Osteocyte (in vitro differentiated cells): ENCODE measurements around the gene CLEC16A. TPM values are rescaled to one million over a fixed set of nuclear protein-coding genes. Genes with fewer than 3 reads are reported as not detected.
A peak's percentile ranks its signal among the peaks of the same experiment; 100 is the strongest.

ENCODE experiments used
- DNase-seq: peaks from one replicate; pipeline ENCODE4 v3.0.0; 2021; ENCODE audit warnings: mixed read lengths; ENCODE audit not compliant: unreplicated experiment; ENCODE audit errors: extremely low spot score
- H3K27ac Mint-ChIP-seq: one replicate; pipeline ENCODE4 v1.8.0; 2021; ENCODE audit warnings: mild to moderate bottlenecking, mixed read lengths; ENCODE audit not compliant: unreplicated experiment
- H3K27me3 Mint-ChIP-seq: one replicate; pipeline ENCODE4 v1.8.0; 2021; ENCODE audit warnings: mixed read lengths; ENCODE audit not compliant: unreplicated experiment
- H3K36me3 Mint-ChIP-seq: one replicate; pipeline ENCODE4 v1.8.0; 2021; ENCODE audit warnings: mixed read lengths; ENCODE audit not compliant: unreplicated experiment
- H3K4me1 Mint-ChIP-seq: one replicate; pipeline ENCODE4 v1.8.0; 2021; ENCODE audit warnings: mixed read lengths; ENCODE audit not compliant: unreplicated experiment
- H3K4me3 Mint-ChIP-seq: one replicate; pipeline ENCODE4 v1.8.0; 2021; ENCODE audit warnings: mild to moderate bottlenecking, moderate library complexity, mixed read lengths; ENCODE audit not compliant: unreplicated experiment
- H3K9me3 Mint-ChIP-seq: one replicate; pipeline ENCODE4 v1.8.0; 2021; ENCODE audit warnings: mixed read lengths; ENCODE audit not compliant: unreplicated experiment
- total RNA-seq: library from RNA; stranded (reverse); gene quantifications from 2 replicates; pipeline ENCODE4 v1.2.1, GENCODE V29; 2021
- TF ChIP-seq, protein P1 (sequence below): fragments of 200-600 bp; sonication (generic); IDR thresholded peaks from 2 replicates; pipeline ENCODE4 v1.5.0; 2021; ENCODE audit warnings: antibody characterized with exemption, mild to moderate bottlenecking, moderate library complexity

The CLEC16A gene
- total RNA-seq, 1 donor from 2014 or later = 22.1 TPM

- no peak for DNase-seq
- H3K9me3 Mint-ChIP-seq = no peaks in the 10 kb centered on the region
- peak overlapping the region; percentile 93 for H3K27ac Mint-ChIP-seq
- H3K4me1 Mint-ChIP-seq = peaks cover 40% of the 10 kb centered on the region
- H3K27me3 Mint-ChIP-seq = no peaks in the 10 kb centered on the region
- H3K4me3 Mint-ChIP-seq = no peak overlapping the region
- H3K36me3 Mint-ChIP-seq = peaks cover 12% of the 10 kb centered on the region
- TF ChIP-seq, protein P1, sequence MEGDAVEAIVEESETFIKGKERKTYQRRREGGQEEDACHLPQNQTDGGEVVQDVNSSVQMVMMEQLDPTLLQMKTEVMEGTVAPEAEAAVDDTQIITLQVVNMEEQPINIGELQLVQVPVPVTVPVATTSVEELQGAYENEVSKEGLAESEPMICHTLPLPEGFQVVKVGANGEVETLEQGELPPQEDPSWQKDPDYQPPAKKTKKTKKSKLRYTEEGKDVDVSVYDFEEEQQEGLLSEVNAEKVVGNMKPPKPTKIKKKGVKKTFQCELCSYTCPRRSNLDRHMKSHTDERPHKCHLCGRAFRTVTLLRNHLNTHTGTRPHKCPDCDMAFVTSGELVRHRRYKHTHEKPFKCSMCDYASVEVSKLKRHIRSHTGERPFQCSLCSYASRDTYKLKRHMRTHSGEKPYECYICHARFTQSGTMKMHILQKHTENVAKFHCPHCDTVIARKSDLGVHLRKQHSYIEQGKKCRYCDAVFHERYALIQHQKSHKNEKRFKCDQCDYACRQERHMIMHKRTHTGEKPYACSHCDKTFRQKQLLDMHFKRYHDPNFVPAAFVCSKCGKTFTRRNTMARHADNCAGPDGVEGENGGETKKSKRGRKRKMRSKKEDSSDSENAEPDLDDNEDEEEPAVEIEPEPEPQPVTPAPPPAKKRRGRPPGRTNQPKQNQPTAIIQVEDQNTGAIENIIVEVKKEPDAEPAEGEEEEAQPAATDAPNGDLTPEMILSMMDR = no peak
Measured at GRCh38 chr16:11046382-11046931, 102.1 kb downstream of the CLEC16A start.

GRCh38 chr16:11047057-11047456 is 102.7 kb downstream of the CLEC16A start:
- Mint-ChIP-seq H3K27me3 (no peaks in the 10 kb centered on the region), H3K9me3 (no peaks in the 10 kb centered on the region), H3K36me3 (peaks cover 10% of the 10 kb centered on the region), H3K27ac (peak overlapping the region; percentile 93), H3K4me1 (peaks cover 40% of the 10 kb centered on the region), H3K4me3 (peak overlapping the region; percentile 51)
- no peak for DNase-seq
- TF ChIP-seq, protein P1 = no peak

GRCh38 chr16:11047939-11048800 is 103.8 kb downstream of the CLEC16A start:
- TF ChIP-seq, protein P1 = no peak
- peak overlapping the region; percentile 93 for H3K27ac Mint-ChIP-seq
- no peak for DNase-seq
- no peaks in the 10 kb centered on the region for H3K9me3 Mint-ChIP-seq
- peaks cover 16% of the 10 kb centered on the region for H3K36me3 Mint-ChIP-seq
- no peak overlapping the region for H3K4me3 Mint-ChIP-seq
- H3K27me3 Mint-ChIP-seq = no peaks in the 10 kb centered on the region
- peaks cover 40% of the 10 kb centered on the region for H3K4me1 Mint-ChIP-seq

GRCh38 chr16:11049396-11050059 is 105.2 kb downstream of the CLEC16A start:
- no peaks in the 10 kb centered on the region for H3K9me3 Mint-ChIP-seq

More at GRCh38 chr16:11049396-11050059, 105.2 kb downstream of the CLEC16A start:
- no peak for DNase-seq
- no peaks in the 10 kb centered on the region for H3K27me3 Mint-ChIP-seq
- peaks cover 16% of the 10 kb centered on the region for H3K36me3 Mint-ChIP-seq
- H3K4me1 Mint-ChIP-seq = peaks cover 45% of the 10 kb centered on the region
- H3K27ac Mint-ChIP-seq = no peak overlapping the region
- no peak overlapping the region for H3K4me3 Mint-ChIP-seq
- TF ChIP-seq, protein P1 = no peak
